Activated CD4-positive, CD25-positive, alpha-beta regulatory T cell (primary cell): ENCODE measurements around the gene PIK3CB.
"Not testable (repeated sequence)": the region's sequence is repeated elsewhere in the genome, so short reads cannot be mapped to it uniquely, and the experiment has no call there.

Source experiments
- DNase-seq, 4 experiments: peaks; one replicate each; lab custom pipeline; 2025; lab: John Stamatoyannopoulos, UW

PIK3CB gene

DNA sequence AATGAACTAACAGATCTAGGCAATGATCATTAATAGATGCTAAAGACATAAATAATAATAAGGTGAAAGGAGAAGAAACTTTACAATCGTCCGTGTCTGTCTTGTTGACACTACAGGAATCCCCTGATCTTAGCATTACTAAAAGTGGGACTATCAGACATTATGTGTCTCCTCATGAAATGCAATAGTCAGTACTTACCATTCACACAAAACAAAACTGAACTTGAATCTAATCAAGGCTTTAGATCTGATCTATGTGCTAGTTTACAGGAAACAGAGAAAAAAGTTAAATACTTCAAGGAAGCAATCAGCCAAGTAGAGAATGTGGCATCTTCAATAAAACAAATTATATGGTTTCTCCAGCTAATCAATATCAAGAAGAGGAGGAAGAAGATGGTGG lies 73.7 kb downstream of the PIK3CB start:
- no peak for DNase-seq

- DNase-seq: no peak
Measured at GRCh38 chr3:138748190-138748589, 86.5 kb downstream of the PIK3CB start.

DNA sequence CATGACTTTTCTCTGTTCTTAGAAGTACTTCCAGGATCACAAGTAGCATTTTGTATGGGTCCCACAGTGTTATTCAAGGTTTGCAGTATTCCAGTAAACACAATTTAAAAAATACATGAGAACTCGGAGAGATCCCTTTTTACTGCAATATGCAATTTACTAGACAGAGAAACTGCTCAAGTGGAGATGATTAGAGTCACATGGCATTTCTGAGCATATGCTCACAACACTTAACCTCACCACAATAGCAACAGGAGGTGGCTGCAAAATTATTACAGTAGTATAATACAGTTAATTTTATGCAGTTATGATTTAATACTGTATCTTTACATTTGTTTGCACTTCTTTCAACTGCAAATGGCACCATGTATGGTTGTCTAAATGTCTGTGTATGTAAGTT lies 87.5 kb downstream of the PIK3CB start:
- DNase-seq: no peak

- DNase-seq: no peak
Measured at GRCh38 chr3:138740072-138740471, 94.7 kb downstream of the PIK3CB start.

DNA sequence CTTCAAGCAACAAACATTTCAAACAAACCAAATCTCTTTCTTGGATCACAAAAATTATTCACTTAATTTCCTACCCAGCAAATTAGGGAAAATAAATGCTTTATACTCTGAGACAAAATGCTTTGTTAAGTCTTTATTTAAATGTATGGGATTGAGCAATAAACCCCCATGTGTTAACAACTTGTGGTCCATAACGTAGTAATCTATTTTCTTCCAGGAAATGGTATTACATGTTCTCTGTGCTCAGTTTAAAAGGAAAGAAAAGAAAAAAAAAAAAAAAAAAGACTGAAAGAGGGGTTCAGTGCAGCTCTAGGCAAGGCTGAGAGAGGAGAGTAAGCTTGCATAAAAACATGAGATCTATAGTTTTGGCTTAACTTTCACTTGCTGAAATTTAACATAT lies 102.3 kb downstream of the PIK3CB start:
- DNase-seq: no peak

- DNase-seq: no peak
Measured at GRCh38 chr3:138726946-138727730, 107.6 kb downstream of the PIK3CB start.

GRCh38 chr3:138726042-138726441 lies 108.7 kb downstream of the PIK3CB start:
- DNase-seq: not testable (repeated sequence)

GRCh38 chr3:138725116-138725515 lies 109.6 kb downstream of the PIK3CB start:
- DNase-seq: no peak

- DNase-seq: no peak
Measured at GRCh38 chr3:138724443-138724842, 110.3 kb downstream of the PIK3CB start.

DNA sequence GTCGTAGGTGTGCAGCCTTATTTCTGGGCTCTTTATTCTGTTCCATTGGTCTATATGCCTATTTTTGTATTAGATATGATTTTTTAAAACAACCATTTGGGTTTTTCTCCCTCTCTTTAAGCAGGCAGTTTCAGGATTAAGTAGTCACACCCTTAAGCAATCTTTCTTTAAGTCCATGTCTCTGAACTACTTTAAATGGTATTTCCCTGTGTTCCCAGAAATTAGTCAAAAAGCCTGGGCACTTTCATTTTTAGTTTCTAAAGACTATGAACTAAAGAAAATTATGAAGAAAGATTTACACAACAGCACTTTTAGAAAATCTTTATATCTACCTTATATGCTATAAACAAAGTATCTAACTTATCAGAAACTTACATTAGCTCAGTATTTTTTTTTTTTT lies 115.9 kb downstream of the PIK3CB start:
- no peak for DNase-seq

GRCh38 chr3:138717348-138717747 lies 117.4 kb downstream of the PIK3CB start:
- DNase-seq: no peak

DNA sequence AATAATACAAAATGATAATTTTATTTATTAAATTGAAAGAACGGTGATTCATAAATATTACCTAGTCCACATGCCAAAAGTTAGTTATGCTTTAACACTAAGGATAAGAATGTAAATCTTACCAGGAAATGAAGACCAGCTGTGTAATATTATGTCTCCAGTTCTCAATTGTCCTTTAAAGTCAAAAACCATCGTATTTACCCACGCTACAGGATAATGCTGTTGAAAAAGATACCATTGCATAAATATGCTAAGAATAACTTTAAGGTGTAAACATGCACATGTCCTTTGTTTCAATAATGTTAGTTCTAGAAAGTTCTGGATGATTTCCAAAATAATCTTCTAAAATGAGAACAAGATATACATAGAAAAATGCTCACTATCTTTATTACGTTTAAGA lies 122.6 kb downstream of the PIK3CB start:
- no peak for DNase-seq

DNA sequence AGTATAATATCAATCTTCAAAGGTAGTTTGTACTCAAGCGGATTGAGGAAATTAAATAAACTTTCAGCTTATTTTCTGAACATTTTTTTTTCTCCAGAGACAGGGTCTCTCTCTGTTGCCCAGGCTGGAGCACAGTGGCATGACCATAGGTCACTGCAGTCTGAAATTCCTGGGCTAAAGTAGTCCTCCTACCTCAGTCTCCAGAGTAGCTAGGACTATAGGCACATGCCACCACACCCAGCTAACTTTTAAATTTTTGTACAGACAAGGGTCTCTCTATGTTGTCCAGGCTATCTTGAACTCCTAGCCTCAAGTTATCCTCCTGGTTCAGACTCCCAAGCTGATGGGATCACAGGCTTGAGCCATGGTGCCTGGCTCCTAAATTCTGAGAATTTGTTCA lies 129.1 kb downstream of the PIK3CB start:
- no peak for DNase-seq

GRCh38 chr3:138696666-138697370 lies 137.9 kb downstream of the PIK3CB start:
- DNase-seq: no peak

- no peak for DNase-seq
Measured at GRCh38 chr3:138694287-138695007, 140.3 kb downstream of the PIK3CB start.

- DNase-seq: no peak
Measured at GRCh38 chr3:138692152-138692551, 142.6 kb downstream of the PIK3CB start.

- DNase-seq: no peak
Measured at GRCh38 chr3:138691351-138691750, 143.4 kb downstream of the PIK3CB start.

GRCh38 chr3:138690036-138690435 lies 144.7 kb downstream of the PIK3CB start:
- DNase-seq: no peak

- DNase-seq: no peak
Measured at GRCh38 chr3:138688871-138689299, 145.8 kb downstream of the PIK3CB start.

GRCh38 chr3:138687236-138687635 lies 147.5 kb downstream of the PIK3CB start:
- no peak for DNase-seq

- DNase-seq: no peak
Measured at GRCh38 chr3:138686771-138687221, 147.9 kb downstream of the PIK3CB start.

GRCh38 chr3:138684396-138684795 lies 150.3 kb downstream of the PIK3CB start:
- no peak for DNase-seq

GRCh38 chr3:138682648-138683047 lies 152.1 kb downstream of the PIK3CB start:
- no peak for DNase-seq
